Nephron (organoid): ENCODE measurements around the gene SND1.
A peak's percentile ranks its signal among the peaks of the same experiment; 100 is the strongest.

Source experiments
- H3K27ac Mint-ChIP-seq, 3 experiments: 2 replicates each; pipeline ENCODE4 v1.8.0; 2020; ENCODE audit warnings: mixed read lengths in 3 of 3, mild to moderate bottlenecking in 2 of 3, moderate library complexity in 1 of 3
- H3K27me3 Mint-ChIP-seq: 2 replicates; pipeline ENCODE4 v1.8.0; 2021; ENCODE audit warnings: low read depth, mild to moderate bottlenecking, moderate library complexity, mixed read lengths
- H3K36me3 Mint-ChIP-seq: 2 replicates; pipeline ENCODE4 v1.8.0; 2020; ENCODE audit warnings: low read depth, mixed read lengths
- H3K4me1 Mint-ChIP-seq: 2 replicates; pipeline ENCODE4 v1.8.0; 2020; ENCODE audit warnings: mixed read lengths
- H3K4me3 Mint-ChIP-seq, 3 experiments: 2 replicates each; pipeline ENCODE4 v1.8.0; 2020; ENCODE audit warnings: mild to moderate bottlenecking in 3 of 3, mixed read lengths in 3 of 3, moderate library complexity in 2 of 3
- H3K9me3 Mint-ChIP-seq: 2 replicates; pipeline ENCODE4 v1.8.0; 2020; ENCODE audit warnings: mixed read lengths
- CTCF ChIP-seq, 3 experiments: fragments of 200-600 bp; sonication (generic); IDR thresholded peaks; one replicate each; pipeline ENCODE4 v1.5.0; 2021; ENCODE audit warnings: antibody characterized with exemption in 3 of 3; ENCODE audit not compliant: unreplicated experiment in 3 of 3

SND1 gene

GRCh38 chr7:127690806-127691205, 38.8 kb downstream of the SND1 start:
- no peak for TF ChIP-seq CTCF (IDR thresholded peaks at IDR 0.05; ENCODE audit: unreplicated experiment in 3 of 3)
- Mint-ChIP-seq H3K4me3 (no peak overlapping the region), H3K4me1 (no peaks in the 10 kb centered on the region), H3K9me3 (no peaks in the 10 kb centered on the region), H3K27me3 (no peaks in the 10 kb centered on the region), H3K36me3 (peaks cover 73% of the 10 kb centered on the region), H3K27ac (no peak overlapping the region)

GRCh38 chr7:127692200-127692599, 40.2 kb downstream of the SND1 start:
- no peaks in the 10 kb centered on the region for H3K27me3 Mint-ChIP-seq
- no peak overlapping the region for H3K4me3 Mint-ChIP-seq
- no peaks in the 10 kb centered on the region for H3K4me1 Mint-ChIP-seq
- no peak overlapping the region for H3K27ac Mint-ChIP-seq
- no peaks in the 10 kb centered on the region for H3K9me3 Mint-ChIP-seq
- TF ChIP-seq CTCF (IDR thresholded peaks at IDR 0.05; ENCODE audit: unreplicated experiment in 3 of 3) = no peak
- peaks cover 71% of the 10 kb centered on the region for H3K36me3 Mint-ChIP-seq

GRCh38 chr7:127699853-127700252, 47.9 kb downstream of the SND1 start:
- no peaks in the 10 kb centered on the region for H3K9me3 Mint-ChIP-seq
- no peaks in the 10 kb centered on the region for H3K4me1 Mint-ChIP-seq
- TF ChIP-seq CTCF (IDR thresholded peaks at IDR 0.05; ENCODE audit: unreplicated experiment in 3 of 3) = no peak
- H3K36me3 Mint-ChIP-seq = peaks cover 74% of the 10 kb centered on the region
- H3K27ac Mint-ChIP-seq = no peak overlapping the region
- no peaks in the 10 kb centered on the region for H3K27me3 Mint-ChIP-seq
- no peak overlapping the region for H3K4me3 Mint-ChIP-seq

- Mint-ChIP-seq H3K27ac (no peak overlapping the region), H3K9me3 (no peaks in the 10 kb centered on the region), H3K27me3 (no peaks in the 10 kb centered on the region), H3K4me3 (no peak overlapping the region), H3K36me3 (peaks cover 73% of the 10 kb centered on the region), H3K4me1 (no peaks in the 10 kb centered on the region)
- no peak for TF ChIP-seq CTCF (IDR thresholded peaks at IDR 0.05; ENCODE audit: unreplicated experiment in 3 of 3)
Observed at GRCh38 chr7:127702052-127702652, 50.2 kb downstream of the SND1 start.

- Mint-ChIP-seq H3K9me3 (no peaks in the 10 kb centered on the region), H3K4me3 (no peak overlapping the region), H3K27me3 (no peaks in the 10 kb centered on the region), H3K36me3 (peaks cover 70% of the 10 kb centered on the region), H3K27ac (no peak overlapping the region), H3K4me1 (no peaks in the 10 kb centered on the region)
- TF ChIP-seq CTCF (IDR thresholded peaks at IDR 0.05; ENCODE audit: unreplicated experiment in 3 of 3) = no peak
Observed at GRCh38 chr7:127702938-127703337, 50.9 kb downstream of the SND1 start.

- TF ChIP-seq CTCF (IDR thresholded peaks at IDR 0.05; ENCODE audit: unreplicated experiment in 3 of 3) = no peak
- Mint-ChIP-seq H3K36me3 (peaks cover 68% of the 10 kb centered on the region), H3K27me3 (no peaks in the 10 kb centered on the region), H3K4me1 (no peaks in the 10 kb centered on the region), H3K27ac (peak overlapping the region in 2 of 3 experiments; percentile 41), H3K9me3 (no peaks in the 10 kb centered on the region), H3K4me3 (no peak overlapping the region)
Observed at GRCh38 chr7:127704211-127704610, 52.2 kb downstream of the SND1 start.
